GM20431 (cell line): ENCODE data around the gene SMAD7.

Experiments
- in situ Hi-C: fragments of 300-500 bp; cut with MseI, MboI; formaldehyde crosslinking; loops from one replicate; pipeline ENCODE4 v1.15.0; 2020; ENCODE audit warnings: low sequenced_read_pairs; ENCODE audit not compliant: unreplicated experiment

Gene SMAD7

GRCh38 chr18:48921305-48922225 is 29.2 kb downstream of the SMAD7 start:
- in situ Hi-C loops, result no loop called here

- in situ Hi-C loops, result no loop called here
Measured at GRCh38 chr18:48920408-48921038, 30.2 kb downstream of the SMAD7 start.

- in situ Hi-C loops, result no loop called here
Measured at GRCh38 chr18:48919547-48919946, 31.2 kb downstream of the SMAD7 start.

- in situ Hi-C loops, result no loop called here
Measured at GRCh38 chr18:48918660-48919456, 31.9 kb downstream of the SMAD7 start.

- in situ Hi-C loops, result no loop called here
Measured at GRCh38 chr18:48917579-48918517, 32.9 kb downstream of the SMAD7 start.

- in situ Hi-C loops, result no loop called here
Measured at GRCh38 chr18:48915626-48916425, 34.9 kb downstream of the SMAD7 start.

- in situ Hi-C loops, result no loop called here
Measured at GRCh38 chr18:48914581-48915251, 36.0 kb downstream of the SMAD7 start.

GRCh38 chr18:48913775-48914174 is 37.0 kb downstream of the SMAD7 start:
- in situ Hi-C loops, result no loop called here

- in situ Hi-C loops, result no loop called here
Measured at GRCh38 chr18:48913201-48913600, 37.6 kb downstream of the SMAD7 start.

GRCh38 chr18:48910972-48911545 is 39.7 kb downstream of the SMAD7 start:
- in situ Hi-C loops, result no loop called here

- in situ Hi-C loops, result no loop called here
Measured at GRCh38 chr18:48909721-48910120, 41.0 kb downstream of the SMAD7 start.

- in situ Hi-C loops, result no loop called here
Measured at GRCh38 chr18:48908916-48909315, 41.8 kb downstream of the SMAD7 start.

- in situ Hi-C loops, result no loop called here
Measured at GRCh38 chr18:48905513-48905912, 45.3 kb downstream of the SMAD7 start.

- in situ Hi-C loops, result no loop called here
Measured at GRCh38 chr18:48904847-48905394, 45.8 kb downstream of the SMAD7 start.

GRCh38 chr18:48904091-48904490 is 46.7 kb downstream of the SMAD7 start:
- in situ Hi-C loops, result no loop called here

- in situ Hi-C loops, result no loop called here
Measured at GRCh38 chr18:48902856-48903601, 47.7 kb downstream of the SMAD7 start.
